SU-DHL-6 (cell line): Measurements from ENCODE around the gene RPL22.

Source experiments
- H2AFZ ChIP-seq: fragments of 200-600 bp; sonication (generic); 2 replicates; pipeline ENCODE4 v1.6.1; 2014; ENCODE audit warnings: low read depth, mild to moderate bottlenecking, moderate library complexity, mixed read lengths, antibody characterized with exemption, low read length; ENCODE audit not compliant: severe bottlenecking
- H3F3A ChIP-seq: fragments of 200-600 bp; shearing (Covaris generic); 2 replicates; pipeline ENCODE4 v1.6.0; 2016; ENCODE audit warnings: antibody characterized with exemption, mild to moderate bottlenecking; ENCODE audit not compliant: insufficient read depth
- H3K27ac ChIP-seq: fragments of 200-600 bp; sonication (generic); 2 replicates; pipeline ENCODE4 v1.5.1; 2016; ENCODE audit warnings: low read depth, mild to moderate bottlenecking, low read length, moderate library complexity, mixed read lengths
- H3K27me3 ChIP-seq: fragments of 200-600 bp; sonication (generic), shearing (Covaris generic); 2 replicates; pipeline ENCODE4 v1.6.0; 2014; ENCODE audit warnings: mild to moderate bottlenecking, low read length
- H3K36me3 ChIP-seq: fragments of 200-600 bp; sonication (generic); 2 replicates; pipeline ENCODE4 v1.6.1; 2014; ENCODE audit warnings: mild to moderate bottlenecking, low read length, mixed read lengths
- H3K4me2 ChIP-seq: fragments of 300-600, 200-600 bp; shearing (Covaris generic), sonication (generic); 2 replicates; pipeline ENCODE4 v1.6.0; 2014; ENCODE audit warnings: low read length, low read depth, mild to moderate bottlenecking; ENCODE audit not compliant: poor library complexity, severe bottlenecking
- H3K4me3 ChIP-seq: fragments of 200-600 bp; sonication (generic); 2 replicates; pipeline ENCODE4 v1.5.1; 2014; ENCODE audit warnings: antibody characterized with exemption, low read length, mild to moderate bottlenecking, mixed read lengths; ENCODE audit not compliant: insufficient read depth, poor library complexity, severe bottlenecking
- H3K79me2 ChIP-seq: fragments of 200-600 bp; sonication (generic); 2 replicates; pipeline ENCODE4 v1.6.1; 2014; ENCODE audit warnings: mild to moderate bottlenecking, low read length, moderate library complexity; ENCODE audit not compliant: insufficient read depth
- H3K9ac ChIP-seq: fragments of 200-600 bp; sonication (generic); 2 replicates; pipeline ENCODE4 v1.7.0; 2014; ENCODE audit warnings: mild to moderate bottlenecking, low read length
- H3K9me2 ChIP-seq: fragments of 200-600 bp; sonication (generic); replicated peaks from 2 replicates; pipeline ENCODE4 v1.6.1; 2014; ENCODE audit warnings: low read length; ENCODE audit not compliant: insufficient read depth
- H3K9me3 ChIP-seq: fragments of 200-600 bp; sonication (generic); 2 replicates; pipeline ENCODE4 v1.6.1; 2014; ENCODE audit warnings: low read length, mixed read lengths; ENCODE audit not compliant: insufficient read depth
- H4K20me1 ChIP-seq: fragments of 200-600 bp; sonication (generic); 2 replicates; pipeline ENCODE4 v1.6.1; 2014; ENCODE audit warnings: low read depth, mild to moderate bottlenecking, antibody characterized with exemption, low read length, moderate library complexity, mixed read lengths
- EZH2phosphoT487 ChIP-seq: fragments of 200-600 bp; sonication (generic), shearing (Covaris generic); conservative IDR thresholded peaks from 2 replicates; pipeline ENCODE4 v1.6.1; 2018; ENCODE audit warnings: mild to moderate bottlenecking, antibody characterized with exemption, low read length, moderate library complexity, mixed read lengths
- TF ChIP-seq, protein P1 (sequence below): fragments of 200-600 bp; sonication (generic); IDR thresholded peaks from one replicate; pipeline ENCODE4 v1.5.1; 2017; ENCODE audit warnings: antibody characterized with exemption, mild to moderate bottlenecking, low read length, moderate library complexity; ENCODE audit not compliant: insufficient read depth, poor library complexity, severe bottlenecking

RPL22 gene

DNA sequence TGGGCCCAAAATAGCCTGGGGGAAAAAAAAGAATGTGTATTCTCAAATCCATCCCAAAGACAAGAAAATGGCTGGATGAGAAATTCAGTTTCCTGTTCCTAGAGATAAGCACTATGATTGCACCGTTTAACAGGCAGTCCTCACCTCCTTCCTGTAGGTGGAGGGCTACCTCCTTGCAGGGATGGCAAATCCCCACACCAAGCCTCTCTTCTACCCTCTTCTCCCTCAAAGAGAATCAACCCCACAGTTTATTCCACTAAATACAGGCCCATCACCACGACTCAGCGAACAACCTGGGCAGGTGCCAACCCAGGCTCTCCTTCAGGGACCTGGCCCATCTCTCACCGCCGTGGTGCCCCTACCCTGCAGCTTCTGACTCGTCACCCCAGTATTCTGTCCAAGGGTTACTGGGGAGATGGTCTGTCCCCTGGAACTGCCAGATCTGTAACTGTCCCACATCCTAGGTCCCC is 15.8 kb downstream of the RPL22 start:
- H3F3A ChIP-seq: peaks cover 7% of the 10 kb centered on the region
- no peaks in the 10 kb centered on the region for H3K79me2 ChIP-seq
- TF ChIP-seq, protein P1, sequence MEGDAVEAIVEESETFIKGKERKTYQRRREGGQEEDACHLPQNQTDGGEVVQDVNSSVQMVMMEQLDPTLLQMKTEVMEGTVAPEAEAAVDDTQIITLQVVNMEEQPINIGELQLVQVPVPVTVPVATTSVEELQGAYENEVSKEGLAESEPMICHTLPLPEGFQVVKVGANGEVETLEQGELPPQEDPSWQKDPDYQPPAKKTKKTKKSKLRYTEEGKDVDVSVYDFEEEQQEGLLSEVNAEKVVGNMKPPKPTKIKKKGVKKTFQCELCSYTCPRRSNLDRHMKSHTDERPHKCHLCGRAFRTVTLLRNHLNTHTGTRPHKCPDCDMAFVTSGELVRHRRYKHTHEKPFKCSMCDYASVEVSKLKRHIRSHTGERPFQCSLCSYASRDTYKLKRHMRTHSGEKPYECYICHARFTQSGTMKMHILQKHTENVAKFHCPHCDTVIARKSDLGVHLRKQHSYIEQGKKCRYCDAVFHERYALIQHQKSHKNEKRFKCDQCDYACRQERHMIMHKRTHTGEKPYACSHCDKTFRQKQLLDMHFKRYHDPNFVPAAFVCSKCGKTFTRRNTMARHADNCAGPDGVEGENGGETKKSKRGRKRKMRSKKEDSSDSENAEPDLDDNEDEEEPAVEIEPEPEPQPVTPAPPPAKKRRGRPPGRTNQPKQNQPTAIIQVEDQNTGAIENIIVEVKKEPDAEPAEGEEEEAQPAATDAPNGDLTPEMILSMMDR: no peak
- no peak for TF ChIP-seq EZH2phosphoT487
- H3K9me2 ChIP-seq: no peaks in the 10 kb centered on the region
- H3K27me3 ChIP-seq: no peaks in the 10 kb centered on the region
- H2AFZ ChIP-seq: no peak overlapping the region
- no peak overlapping the region for H3K9ac ChIP-seq
- H3K36me3 ChIP-seq: no peaks in the 10 kb centered on the region
- no peak overlapping the region for H3K4me3 ChIP-seq
- H3K4me2 ChIP-seq: no peak overlapping the region
- H4K20me1 ChIP-seq: no peaks in the 10 kb centered on the region
- H3K9me3 ChIP-seq: no peaks in the 10 kb centered on the region
- no peak overlapping the region for H3K27ac ChIP-seq

DNA sequence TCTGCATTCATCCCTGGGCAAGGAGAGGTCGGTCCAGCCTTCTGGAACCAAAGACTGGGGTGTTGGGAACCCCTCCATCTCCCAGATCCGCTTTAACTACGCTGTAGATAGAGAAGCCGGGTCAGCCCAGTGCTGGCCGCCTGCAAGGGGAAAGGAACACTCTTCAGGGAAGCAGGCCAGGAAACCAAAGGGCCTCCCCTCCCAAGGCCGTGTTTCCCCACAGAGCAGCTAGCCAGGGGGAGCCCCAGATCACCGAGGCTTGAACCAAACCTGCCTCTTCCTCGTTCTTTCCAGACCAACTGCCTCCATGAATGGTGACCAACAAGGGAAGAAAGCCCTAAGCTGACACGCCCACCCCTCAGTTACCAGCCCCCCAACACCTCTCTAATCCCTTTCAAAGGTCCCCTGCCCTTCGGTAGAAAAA is 18.0 kb downstream of the RPL22 start:
- Histone ChIP-seq H4K20me1 (no peaks in the 10 kb centered on the region), H3K36me3 (no peaks in the 10 kb centered on the region), H3K79me2 (no peaks in the 10 kb centered on the region), H3F3A (peaks cover 7% of the 10 kb centered on the region), H2AFZ (no peak overlapping the region), H3K4me2 (no peak overlapping the region), H3K27ac (no peak overlapping the region), H3K9me2 (no peaks in the 10 kb centered on the region), H3K9ac (no peak overlapping the region), H3K4me3 (no peak overlapping the region), H3K27me3 (no peaks in the 10 kb centered on the region), H3K9me3 (no peaks in the 10 kb centered on the region)
- TF ChIP-seq EZH2phosphoT487: no peak
- TF ChIP-seq, protein P1: no peak

DNA sequence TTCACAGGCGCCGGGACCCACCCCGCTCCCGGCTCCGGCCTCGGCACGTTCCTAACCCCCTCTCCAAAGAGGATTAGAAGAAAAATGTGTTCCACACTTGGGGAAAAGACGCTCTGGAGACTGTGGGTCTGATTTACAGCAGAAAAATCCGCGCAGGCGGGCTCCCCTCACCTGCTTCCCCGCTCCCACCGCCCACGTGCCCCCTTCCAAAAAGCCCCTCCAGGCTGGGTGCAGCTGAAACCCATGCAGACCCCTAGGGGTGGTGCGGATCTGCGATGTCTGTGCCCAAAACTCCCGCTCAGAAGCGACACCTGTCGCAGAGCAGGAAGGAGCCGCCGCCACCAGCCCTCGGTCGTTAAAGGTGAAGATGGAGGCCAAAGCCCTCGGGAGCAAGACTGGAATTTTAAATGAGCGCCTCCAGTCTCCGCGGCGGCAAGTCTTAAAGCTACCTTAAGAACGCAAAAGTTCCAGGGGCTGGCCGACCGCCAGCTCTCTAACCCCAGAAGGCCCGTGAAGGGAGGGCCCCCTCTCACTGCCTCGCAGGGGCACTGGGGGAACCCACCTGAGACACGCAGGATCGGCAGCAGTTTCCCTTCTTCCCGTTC is 18.6 kb downstream of the RPL22 start:
- peaks cover 7% of the 10 kb centered on the region for H3F3A ChIP-seq
- H3K4me3 ChIP-seq: no peak overlapping the region
- H3K9me2 ChIP-seq: no peaks in the 10 kb centered on the region
- H2AFZ ChIP-seq: no peak overlapping the region
- H3K9me3 ChIP-seq: no peaks in the 10 kb centered on the region
- no peaks in the 10 kb centered on the region for H3K36me3 ChIP-seq
- H3K9ac ChIP-seq: no peak overlapping the region
- H3K27me3 ChIP-seq: no peaks in the 10 kb centered on the region
- H3K79me2 ChIP-seq: no peaks in the 10 kb centered on the region
- TF ChIP-seq EZH2phosphoT487: no peak
- TF ChIP-seq, protein P1: no peak
- no peak overlapping the region for H3K27ac ChIP-seq
- no peak overlapping the region for H3K4me2 ChIP-seq
- no peaks in the 10 kb centered on the region for H4K20me1 ChIP-seq
